ENCODE data around the gene IL9.

The IL9 gene
- 0 to 0.31 reads per million in 2 donors for total RNA-seq

DNA sequence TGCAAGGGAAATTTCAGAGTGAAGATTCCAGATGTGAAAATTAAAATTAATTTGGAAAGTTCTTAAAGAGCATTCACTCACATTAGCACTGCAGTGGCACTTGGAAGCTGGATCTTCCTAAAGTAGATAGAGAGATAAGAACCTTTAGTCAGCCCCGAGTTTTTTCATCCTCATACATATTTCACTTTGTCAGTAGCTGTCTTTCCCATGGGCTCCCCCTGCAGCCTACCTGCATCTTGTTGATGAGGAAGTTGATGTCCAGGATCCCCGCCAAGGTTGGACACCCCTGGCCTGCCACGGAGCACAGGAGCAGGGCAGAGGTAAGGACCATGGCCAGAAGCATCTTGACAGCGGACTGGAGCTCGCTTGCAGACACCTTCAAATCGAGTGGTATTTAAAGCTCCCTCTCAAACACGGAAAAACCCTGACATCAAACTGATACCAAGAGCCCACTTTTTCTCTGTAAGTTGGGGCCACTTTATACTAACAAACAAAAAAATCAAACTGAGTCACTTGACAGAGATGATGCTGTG lies at the start of gene IL9:
Gene IL9 (minus strand): TSS at position 368 of the 533 bp plus-strand sequence. CDS start 25 bp downstream, at position 343.
- DNase-seq, result no peak

DNA sequence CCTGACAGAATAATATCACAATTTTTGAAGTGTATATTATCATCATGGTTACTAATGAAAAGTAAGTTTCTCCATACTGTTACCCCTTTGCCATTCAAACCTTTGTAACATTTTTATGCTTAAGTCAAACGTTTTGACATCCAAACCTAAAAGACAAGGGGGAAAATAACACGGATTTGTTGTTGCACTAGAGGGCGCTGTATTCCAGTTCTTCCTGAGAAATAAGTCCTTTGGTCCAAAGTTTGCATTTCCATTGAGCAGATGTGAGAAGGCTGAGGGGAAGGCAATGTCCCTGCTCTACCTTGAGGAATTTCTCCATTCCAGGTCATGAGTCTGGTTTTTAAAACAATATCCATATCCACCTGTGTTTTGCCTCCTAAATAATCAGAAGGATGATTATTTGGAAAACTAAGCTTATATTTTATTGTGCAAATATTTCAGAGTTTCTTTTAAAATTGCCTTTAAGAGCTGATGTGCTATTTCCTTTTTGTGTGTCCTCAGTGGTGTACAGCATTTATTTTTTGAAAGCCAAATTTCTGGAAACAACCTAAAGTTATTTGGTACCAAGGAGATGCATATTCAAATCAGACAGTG lies 49.4 kb upstream of the IL9 start:
- no peak for DNase-seq

GRCh38 chr5:135944564-135944963 lies 48.9 kb upstream of the IL9 start:
- DNase-seq, result no peak

DNA sequence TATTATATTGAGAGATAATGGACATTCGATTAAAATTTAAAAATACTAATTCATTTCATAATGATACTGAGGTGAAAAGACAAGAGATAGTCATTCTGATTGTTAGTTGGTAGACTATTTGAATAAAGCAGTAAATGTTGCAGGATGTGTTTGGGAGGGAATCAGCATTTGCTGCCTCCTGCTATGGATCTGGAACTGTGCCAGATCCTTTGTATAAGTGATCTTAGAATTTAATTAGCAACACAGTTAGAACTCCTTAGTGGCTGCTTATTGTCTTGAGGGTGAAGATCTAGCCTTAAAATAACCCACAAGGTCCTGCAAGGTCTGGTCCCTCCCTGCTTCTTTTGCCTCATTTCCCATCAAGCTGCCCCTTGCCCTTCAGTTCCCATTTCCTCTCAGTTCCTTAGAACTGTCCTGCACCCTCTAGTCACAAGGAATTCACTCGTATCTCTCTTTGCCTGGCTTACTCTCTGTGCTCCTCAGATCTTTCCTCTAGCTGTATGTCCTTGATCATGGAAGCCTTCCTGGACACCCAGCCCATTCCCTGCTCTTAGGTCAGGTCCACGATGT lies 46.6 kb upstream of the IL9 start:
- no peak for DNase-seq

- DNase-seq, result no peak
Measured at GRCh38 chr5:135941711-135942110, 46.1 kb upstream of the IL9 start.

DNA sequence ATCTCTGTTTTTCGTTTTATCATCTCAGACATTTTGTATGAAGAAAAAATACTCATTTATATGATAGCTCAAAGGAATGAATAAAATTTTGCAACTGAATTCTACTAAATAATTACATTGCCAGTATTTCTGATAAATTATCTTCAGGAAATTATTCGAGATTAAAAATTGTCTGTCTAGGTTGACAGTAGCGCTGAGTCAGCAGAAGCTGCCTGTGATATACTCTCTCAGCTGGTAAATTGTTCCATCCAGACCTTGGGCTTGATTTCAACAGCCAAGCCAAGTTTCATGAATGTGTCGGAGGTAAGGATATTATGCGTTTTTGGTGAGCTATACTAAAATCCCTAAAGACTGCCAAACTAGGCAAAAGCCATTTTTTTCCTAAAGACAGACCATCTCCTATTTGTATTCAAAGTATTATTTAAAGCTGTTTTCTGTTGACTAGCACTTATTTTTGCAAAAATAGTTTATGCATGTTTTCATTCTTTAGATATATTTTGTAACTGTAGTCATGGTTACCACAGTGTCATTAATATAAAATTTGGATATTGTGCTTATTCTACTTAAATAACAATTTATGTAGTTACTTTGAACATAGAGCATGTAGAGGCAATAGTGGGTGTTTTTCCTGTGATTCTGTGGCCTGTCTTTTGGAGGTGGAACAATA lies 41.7 kb upstream of the IL9 start:
- DNase-seq, result no peak

DNA sequence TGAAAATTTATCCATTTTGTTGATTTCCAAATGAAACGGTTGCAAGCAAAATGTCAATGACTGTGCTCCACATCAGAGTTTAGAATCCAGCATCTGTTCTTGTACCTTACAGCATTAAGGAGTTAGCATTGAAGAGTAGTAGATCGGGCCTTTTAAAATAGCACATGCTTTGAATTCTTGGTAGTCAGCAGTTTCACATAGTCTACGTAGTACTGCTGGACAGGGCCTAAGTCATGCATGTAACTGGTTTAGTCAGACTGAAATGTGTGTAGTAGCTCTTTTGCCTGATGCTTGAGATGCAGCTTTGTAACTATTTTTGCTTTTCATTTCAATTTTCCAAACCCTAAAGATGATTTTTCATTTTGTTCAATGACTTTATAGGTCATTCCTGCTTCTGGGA lies 39.3 kb upstream of the IL9 start:
- no peak for DNase-seq

DNA sequence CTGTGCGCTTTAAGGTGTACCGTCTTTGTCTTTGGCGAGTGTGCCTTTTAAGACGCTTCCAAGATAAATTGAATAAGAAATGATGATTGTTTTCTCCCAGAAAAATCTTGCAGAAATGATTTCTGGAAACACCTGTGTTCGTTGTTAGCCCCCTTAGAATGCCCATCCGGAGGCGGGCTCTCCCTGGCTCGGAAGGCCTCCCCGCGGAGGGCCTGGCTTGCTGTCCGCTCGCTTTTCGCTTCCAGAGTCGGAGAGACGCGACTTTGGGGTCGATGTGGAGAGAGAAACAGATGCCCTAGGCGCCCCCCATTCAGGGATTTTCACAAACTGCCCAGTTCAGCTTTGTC lies 35.3 kb upstream of the IL9 start:
- DNase-seq, result no peak

DNA sequence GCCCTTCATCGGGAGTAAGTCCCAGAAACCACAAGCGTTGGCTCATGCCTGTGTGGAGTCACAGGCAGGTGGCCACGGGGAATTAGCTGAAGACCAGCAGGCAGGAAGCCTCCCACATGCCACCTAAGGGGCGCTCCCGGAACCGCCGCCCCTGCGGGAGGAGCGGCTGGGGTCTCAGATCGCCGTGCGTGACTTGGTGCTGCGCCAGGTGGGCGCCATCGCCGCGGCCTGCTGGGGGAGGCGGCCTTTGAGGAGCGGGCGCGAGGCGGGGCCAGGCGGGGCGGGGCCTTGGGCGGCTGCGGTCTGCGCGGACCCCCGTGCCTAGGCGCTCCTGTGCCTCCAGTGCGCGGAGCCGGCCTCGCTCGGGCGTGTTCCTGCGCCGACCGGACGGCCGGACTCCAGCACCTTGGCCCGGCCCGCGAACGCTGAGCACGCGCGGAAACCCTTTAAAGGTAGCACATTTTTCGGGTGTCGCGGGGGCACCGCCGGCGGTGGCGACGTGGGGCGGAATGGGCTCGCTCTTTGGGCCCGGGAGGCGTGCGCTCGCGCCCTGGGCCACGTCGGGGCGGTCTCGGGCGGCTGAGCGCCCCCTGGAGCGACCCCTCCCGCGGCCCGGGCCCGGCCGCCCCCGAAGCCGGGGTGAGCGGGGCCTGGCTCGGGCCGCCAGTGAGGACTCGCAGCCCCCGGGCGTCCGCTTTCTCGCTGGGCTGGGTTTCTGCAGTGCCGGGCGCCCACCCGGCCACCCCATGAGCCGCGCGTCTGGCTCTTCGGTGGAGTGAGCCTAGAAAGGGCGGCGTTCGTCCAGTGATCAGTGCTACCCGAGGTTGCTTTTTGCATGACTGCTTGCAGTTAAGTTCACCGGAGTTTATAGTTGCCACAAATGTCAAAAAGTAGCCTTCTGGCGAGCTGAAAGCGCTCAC lies 34.6 kb upstream of the IL9 start:
- no peak for DNase-seq

GRCh38 chr5:135921388-135921787 lies 25.7 kb upstream of the IL9 start:
- no peak for DNase-seq

DNA sequence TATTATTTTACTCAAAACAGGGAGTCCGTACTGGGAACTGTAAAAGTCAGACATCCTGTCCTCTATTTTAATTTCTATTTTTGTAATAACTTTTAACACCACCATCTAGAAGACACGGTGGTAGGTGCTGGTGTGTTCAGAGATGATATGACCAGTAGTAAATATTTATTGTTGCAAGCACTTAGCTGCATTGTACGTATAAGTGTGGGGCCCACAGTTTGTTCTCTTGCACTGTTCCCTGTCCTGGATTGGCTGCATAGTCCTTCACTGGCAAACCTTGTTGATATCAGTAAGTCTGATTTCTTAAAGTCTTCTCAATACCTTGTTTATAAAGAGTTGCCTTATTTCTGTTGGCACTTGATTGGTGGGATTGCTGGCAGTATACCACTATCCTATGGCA lies 24.6 kb upstream of the IL9 start:
- no peak for DNase-seq

DNA sequence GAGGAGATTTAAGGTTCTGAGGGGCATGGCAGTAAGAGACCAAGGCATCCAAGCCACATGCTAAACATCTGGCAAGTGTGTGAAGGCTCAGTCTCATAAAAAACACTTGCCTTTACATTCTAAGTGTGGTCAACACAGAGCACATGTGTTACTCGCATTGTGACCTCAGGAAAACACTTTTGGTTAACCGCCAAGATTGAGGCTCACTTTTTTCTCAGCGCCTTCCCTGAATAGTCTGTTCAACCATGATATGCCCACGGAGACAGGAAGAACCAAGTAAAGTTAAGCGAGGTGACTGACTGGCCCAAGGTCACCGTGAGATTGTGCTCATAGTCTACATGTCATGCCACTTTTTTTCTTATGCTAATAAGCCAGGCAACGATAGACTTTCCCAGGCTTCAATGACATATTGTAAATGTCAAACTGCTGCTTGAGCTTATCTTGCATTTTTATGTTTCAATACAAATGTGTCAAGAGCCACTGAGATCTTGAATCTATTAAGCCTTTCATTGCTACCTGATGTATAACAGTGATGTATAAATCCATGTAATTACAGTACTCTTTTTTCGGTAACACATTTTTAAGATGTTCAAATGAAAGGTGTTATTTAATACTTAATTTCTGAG lies 21.1 kb upstream of the IL9 start:
- DNase-seq, result no peak

DNA sequence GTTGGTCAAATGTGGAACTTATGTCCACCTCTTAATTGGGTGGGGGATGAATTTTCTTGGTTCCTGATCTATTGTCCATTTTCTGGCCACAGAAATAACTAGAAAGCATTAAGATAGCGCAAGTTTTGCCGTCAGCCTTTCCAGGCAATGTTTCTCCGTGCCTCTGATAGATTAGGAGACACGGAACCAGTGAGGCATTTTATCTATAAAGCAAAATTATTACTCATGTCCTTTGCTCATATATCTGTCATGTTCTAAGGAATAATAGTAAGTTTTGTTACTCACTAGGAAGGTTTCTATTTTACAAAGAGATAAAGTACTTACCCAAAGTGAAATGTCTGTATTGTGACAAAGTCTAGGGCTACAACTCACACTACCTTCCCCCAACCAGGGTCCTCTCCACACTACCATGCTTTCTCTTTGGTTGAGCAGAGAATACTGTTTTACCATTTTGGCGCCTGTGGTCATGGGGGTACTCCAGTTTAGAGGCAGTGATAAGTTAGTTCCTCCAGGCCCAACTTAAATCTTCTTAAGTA lies 19.9 kb upstream of the IL9 start:
- no peak for DNase-seq

- no peak for DNase-seq
Measured at GRCh38 chr5:135913713-135914626, 18.3 kb upstream of the IL9 start.

- no peak for DNase-seq
Measured at GRCh38 chr5:135905144-135905543, 9.5 kb upstream of the IL9 start.

- DNase-seq, result no peak
Measured at GRCh38 chr5:135901633-135902032, 6.0 kb upstream of the IL9 start.

DNA sequence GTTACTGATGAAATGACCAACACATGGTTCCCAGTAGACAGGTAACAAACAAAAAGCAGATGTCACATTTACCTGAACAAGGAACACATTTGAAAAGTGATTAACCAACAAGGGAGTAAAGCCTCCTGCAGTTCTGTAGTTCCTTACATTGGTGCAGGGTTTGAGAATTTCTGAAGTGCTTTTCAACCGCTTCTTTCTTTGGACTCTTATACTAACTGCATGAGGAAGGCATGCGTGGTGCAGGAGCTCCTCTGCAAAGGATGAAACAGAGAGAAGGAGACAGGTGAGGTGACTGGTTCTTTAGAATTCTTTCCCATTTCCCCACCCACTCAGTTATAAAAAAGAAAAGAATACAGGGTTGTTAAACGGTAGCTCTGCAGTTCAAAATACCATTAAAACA lies 4.6 kb upstream of the IL9 start:
- DNase-seq, result no peak

DNA sequence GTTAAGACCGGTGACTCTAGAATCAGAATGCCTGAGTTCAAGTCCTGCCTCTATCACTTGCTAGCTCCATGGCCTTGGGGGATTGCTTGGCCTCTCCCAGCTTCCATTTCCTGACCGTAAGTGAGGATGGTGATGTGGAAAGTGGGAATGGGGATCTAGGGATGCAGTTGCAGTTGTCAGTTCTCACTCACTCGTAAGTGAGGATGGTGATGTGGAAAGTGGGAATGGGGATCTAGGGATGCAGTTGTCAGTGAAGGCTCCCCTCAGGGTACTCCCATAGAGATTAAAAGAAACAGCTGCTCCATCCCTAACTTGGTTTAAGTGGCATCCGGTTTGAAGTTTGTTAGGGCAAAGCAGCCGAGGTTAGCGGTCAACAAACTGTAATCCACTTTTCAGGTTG lies 3.0 kb upstream of the IL9 start:
- no peak for DNase-seq

- no peak for DNase-seq
Measured at GRCh38 chr5:135894789-135895188, 852 bp downstream of the IL9 start.

GRCh38 chr5:135894276-135894675 lies 1.4 kb downstream of the IL9 start:
- no peak for DNase-seq

- DNase-seq, result no peak
Measured at GRCh38 chr5:135891791-135892190, 3.9 kb downstream of the IL9 start.
